ENCODE data around the gene RIMS3.

The RIMS3 gene

DNA sequence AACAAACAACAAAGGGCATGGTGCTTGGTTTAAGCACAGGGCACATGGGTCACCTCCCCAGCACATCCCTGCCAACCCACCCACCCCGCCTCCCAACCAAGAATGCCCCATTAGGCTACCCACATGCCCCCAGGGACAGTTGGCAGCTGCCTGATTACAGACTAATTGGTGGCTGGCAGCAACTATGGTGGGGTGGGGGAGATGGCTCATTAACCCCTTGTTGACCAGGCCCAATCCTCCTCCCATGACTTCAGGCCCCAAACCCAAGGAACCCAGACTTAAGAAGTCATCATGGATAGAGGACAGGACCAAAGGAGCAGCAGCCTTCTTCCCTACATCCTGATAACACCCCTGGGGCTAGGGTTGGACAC is 1.3 kb downstream of the RIMS3 start:
- Histone ChIP-seq H4K20me1 (ENCODE audit: insufficient read depth, low read length, poor library complexity, severe bottlenecking) (peaks cover 13% of the 10 kb centered on the region), H3K27me3 (ENCODE audit: insufficient read depth, low read length, poor library complexity, severe bottlenecking) (no peaks in the 10 kb centered on the region), H3K9ac (ENCODE audit: low read depth, low read length, poor library complexity, severe bottlenecking) (peak overlapping the region; percentile 64), H3K36me3 (ENCODE audit: insufficient read depth, low read length) (no peaks in the 10 kb centered on the region), H3K9me3 (ENCODE audit: insufficient read depth, low read depth, low read length) (no peaks in the 10 kb centered on the region), H3K9me2 (replicated peaks; ENCODE audit: low read depth, low read length) (no peaks in the 10 kb centered on the region), H3K4me3 (ENCODE audit: low read length, poor library complexity, severe bottlenecking) (peak overlapping the region; percentile 74), H3K4me1 (ENCODE audit: insufficient read depth, low read length, poor library complexity, severe bottlenecking) (peaks cover 55% of the 10 kb centered on the region), H2AFZ (ENCODE audit: low read length) (no peak overlapping the region), H3K79me2 (ENCODE audit: insufficient read depth, low read length) (peaks cover 35% of the 10 kb centered on the region; the same call in 1 of the 2 replicates), H3F3A (ENCODE audit: low read depth) (no peaks in the 10 kb centered on the region), H3K4me2 (ENCODE audit: low read depth, low read length, poor library complexity, severe bottlenecking) (peak overlapping the region; percentile 77)
- TF ChIP-seq, protein P1, sequence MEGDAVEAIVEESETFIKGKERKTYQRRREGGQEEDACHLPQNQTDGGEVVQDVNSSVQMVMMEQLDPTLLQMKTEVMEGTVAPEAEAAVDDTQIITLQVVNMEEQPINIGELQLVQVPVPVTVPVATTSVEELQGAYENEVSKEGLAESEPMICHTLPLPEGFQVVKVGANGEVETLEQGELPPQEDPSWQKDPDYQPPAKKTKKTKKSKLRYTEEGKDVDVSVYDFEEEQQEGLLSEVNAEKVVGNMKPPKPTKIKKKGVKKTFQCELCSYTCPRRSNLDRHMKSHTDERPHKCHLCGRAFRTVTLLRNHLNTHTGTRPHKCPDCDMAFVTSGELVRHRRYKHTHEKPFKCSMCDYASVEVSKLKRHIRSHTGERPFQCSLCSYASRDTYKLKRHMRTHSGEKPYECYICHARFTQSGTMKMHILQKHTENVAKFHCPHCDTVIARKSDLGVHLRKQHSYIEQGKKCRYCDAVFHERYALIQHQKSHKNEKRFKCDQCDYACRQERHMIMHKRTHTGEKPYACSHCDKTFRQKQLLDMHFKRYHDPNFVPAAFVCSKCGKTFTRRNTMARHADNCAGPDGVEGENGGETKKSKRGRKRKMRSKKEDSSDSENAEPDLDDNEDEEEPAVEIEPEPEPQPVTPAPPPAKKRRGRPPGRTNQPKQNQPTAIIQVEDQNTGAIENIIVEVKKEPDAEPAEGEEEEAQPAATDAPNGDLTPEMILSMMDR (conservative IDR thresholded peaks at IDR 0.05; ENCODE audit: low read length), result no peak
- no peak for TF ChIP-seq EZH2phosphoT487 (IDR thresholded peaks at IDR 0.05; ENCODE audit: borderline replicate concordance)

DNA sequence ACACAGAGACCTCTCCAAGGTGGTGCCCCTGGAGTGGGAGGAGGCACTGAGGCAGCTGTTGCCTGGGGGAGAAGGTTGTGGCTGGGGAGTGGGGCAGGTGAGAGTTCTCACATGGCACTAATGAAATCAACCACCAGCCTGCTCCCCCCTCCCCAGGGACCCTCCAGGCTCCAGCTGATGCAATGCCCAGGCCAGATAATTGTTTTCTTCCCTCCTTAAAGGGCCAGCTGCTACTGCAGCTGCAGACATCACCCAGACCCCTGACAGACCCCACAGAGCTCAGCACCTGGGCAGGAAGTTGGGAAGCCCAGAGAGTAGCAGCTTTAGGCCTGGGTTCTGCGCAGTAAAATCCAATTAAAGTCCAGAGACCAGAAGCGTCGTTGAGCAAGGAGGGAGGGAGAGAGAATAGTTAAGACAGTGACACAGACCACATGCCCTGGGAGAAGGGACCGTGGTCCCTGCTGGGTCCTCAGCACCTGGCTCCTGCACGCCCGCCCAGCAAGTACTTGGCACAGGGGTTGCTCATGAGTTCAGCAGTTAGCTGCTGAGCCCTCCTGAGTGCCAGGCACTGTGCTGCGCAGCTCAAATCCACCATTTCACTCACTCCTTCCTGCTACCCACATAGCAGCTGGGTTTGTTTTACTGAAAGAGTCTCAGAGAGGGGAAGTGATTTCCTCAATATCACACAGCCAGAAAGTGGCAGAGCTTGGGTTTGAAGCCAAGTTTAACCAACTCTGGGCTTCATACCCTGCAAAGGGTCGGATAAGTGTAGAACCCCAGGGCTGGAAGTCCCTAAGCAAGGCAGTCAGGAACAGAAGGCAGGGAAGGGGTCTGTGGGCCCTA is 1.9 kb downstream of the RIMS3 start:
- H3K9ac ChIP-seq (ENCODE audit: low read depth, low read length, poor library complexity, severe bottlenecking), result peak overlapping the region; percentile 64
- H4K20me1 ChIP-seq (ENCODE audit: insufficient read depth, low read length, poor library complexity, severe bottlenecking), result peaks cover 15% of the 10 kb centered on the region
- no peaks in the 10 kb centered on the region for H3K27me3 ChIP-seq (ENCODE audit: insufficient read depth, low read length, poor library complexity, severe bottlenecking)
- H3K9me2 ChIP-seq (replicated peaks; ENCODE audit: low read depth, low read length), result no peaks in the 10 kb centered on the region
- TF ChIP-seq, protein P1 (conservative IDR thresholded peaks at IDR 0.05; ENCODE audit: low read length), result no peak
- no peak for TF ChIP-seq EZH2phosphoT487 (IDR thresholded peaks at IDR 0.05; ENCODE audit: borderline replicate concordance)
- peaks cover 39% of the 10 kb centered on the region; the same call in 1 of the 2 replicates for H3K79me2 ChIP-seq (ENCODE audit: insufficient read depth, low read length)
- peak overlapping the region; percentile 77 for H3K4me2 ChIP-seq (ENCODE audit: low read depth, low read length, poor library complexity, severe bottlenecking)
- peak overlapping the region; percentile 74 for H3K4me3 ChIP-seq (ENCODE audit: low read length, poor library complexity, severe bottlenecking)
- no peak overlapping the region for H2AFZ ChIP-seq (ENCODE audit: low read length)
- H3F3A ChIP-seq (ENCODE audit: low read depth), result no peaks in the 10 kb centered on the region
- no peaks in the 10 kb centered on the region for H3K9me3 ChIP-seq (ENCODE audit: insufficient read depth, low read depth, low read length)
- peaks cover 58% of the 10 kb centered on the region for H3K4me1 ChIP-seq (ENCODE audit: insufficient read depth, low read length, poor library complexity, severe bottlenecking)
- H3K36me3 ChIP-seq (ENCODE audit: insufficient read depth, low read length), result no peaks in the 10 kb centered on the region

DNA sequence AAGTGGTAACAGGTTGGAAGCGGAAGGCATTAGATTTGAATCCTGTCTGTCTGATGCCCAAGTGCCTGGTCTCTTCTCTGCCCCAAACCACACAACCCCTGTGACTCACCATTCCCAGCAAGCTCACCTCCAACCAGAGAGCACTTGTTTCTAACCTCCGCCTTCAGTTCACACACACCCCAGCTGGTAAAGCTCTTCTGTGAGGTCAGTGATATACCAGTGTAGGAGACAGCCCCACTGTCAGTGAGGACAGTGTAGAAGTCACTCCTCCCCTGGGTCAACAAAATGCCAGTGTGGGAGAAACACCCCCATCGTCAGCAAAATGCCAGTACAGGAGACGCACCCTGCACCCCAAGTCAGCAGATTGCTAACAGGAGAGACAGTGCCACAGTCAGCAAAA is 2.6 kb downstream of the RIMS3 start:
- no peaks in the 10 kb centered on the region for H3K27me3 ChIP-seq (ENCODE audit: insufficient read depth, low read length, poor library complexity, severe bottlenecking)
- H3K9me3 ChIP-seq (ENCODE audit: insufficient read depth, low read depth, low read length), result no peaks in the 10 kb centered on the region
- peak overlapping the region; percentile 77 for H3K4me2 ChIP-seq (ENCODE audit: low read depth, low read length, poor library complexity, severe bottlenecking)
- H3K9me2 ChIP-seq (replicated peaks; ENCODE audit: low read depth, low read length), result no peaks in the 10 kb centered on the region
- peak overlapping the region; percentile 64 for H3K9ac ChIP-seq (ENCODE audit: low read depth, low read length, poor library complexity, severe bottlenecking)
- peaks cover 60% of the 10 kb centered on the region for H3K4me1 ChIP-seq (ENCODE audit: insufficient read depth, low read length, poor library complexity, severe bottlenecking)
- no peaks in the 10 kb centered on the region for H3F3A ChIP-seq (ENCODE audit: low read depth)
- no peaks in the 10 kb centered on the region for H3K36me3 ChIP-seq (ENCODE audit: insufficient read depth, low read length)
- H3K4me3 ChIP-seq (ENCODE audit: low read length, poor library complexity, severe bottlenecking), result peak overlapping the region; percentile 74
- peaks cover 15% of the 10 kb centered on the region for H4K20me1 ChIP-seq (ENCODE audit: insufficient read depth, low read length, poor library complexity, severe bottlenecking)
- TF ChIP-seq EZH2phosphoT487 (IDR thresholded peaks at IDR 0.05; ENCODE audit: borderline replicate concordance), result no peak
- TF ChIP-seq, protein P1 (conservative IDR thresholded peaks at IDR 0.05; ENCODE audit: low read length), result no peak
- H2AFZ ChIP-seq (ENCODE audit: low read length), result no peak overlapping the region
- H3K79me2 ChIP-seq (ENCODE audit: insufficient read depth, low read length), result peaks cover 46% of the 10 kb centered on the region; the same call in 1 of the 2 replicates
